ENCODE measurements around the gene OXCT1.

The OXCT1 gene

DNA sequence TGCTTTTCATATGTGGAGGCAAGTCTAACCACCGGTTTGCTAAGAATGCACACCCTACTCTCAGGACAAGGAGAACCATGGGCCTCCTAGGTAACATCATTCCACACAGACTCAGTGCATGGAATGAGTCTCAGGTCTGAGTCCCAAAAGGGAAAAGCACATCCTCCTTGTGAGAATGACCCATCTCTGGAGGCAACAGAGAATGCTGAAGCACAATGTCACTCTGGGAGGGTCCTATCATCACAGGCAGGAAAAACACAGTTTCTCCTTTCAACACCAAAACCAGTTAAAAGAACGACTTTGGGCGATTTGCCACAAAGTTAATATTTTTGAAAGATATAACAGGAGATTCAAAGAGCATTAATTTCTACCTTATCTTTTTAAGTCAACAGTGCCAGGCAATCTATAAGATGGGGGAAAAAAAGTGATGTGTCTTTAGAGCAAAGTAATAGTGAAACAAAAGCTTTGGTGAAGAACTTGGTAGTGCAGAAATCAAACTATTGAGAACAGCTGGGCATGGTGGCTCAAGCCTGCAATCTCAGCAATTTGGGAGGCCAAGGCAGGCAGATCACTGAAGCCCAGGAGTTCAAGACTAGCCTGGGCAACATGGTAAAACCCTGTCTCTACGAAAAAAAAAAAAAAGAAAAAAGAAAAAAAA, 97.3 kb downstream of the OXCT1 start:
- Histone ChIP-seq H3K9ac (ENCODE audit: low read depth, low read length) (no peak overlapping the region), H3K27ac (ENCODE audit: low read depth, low read length) (no peak overlapping the region), H3K4me3 (ENCODE audit: low read length) (no peak overlapping the region), H3K27me3 (ENCODE audit: insufficient read depth, low read length) (no peaks in the 10 kb centered on the region), H3K4me1 (ENCODE audit: insufficient read depth, low read length) (0 out of 2 replicates have a peak, but pooled peaks cover 9% of the 10 kb centered on the region), H3K9me3 (ENCODE audit: insufficient read depth, low read depth, low read length) (no peaks in the 10 kb centered on the region), H3K36me3 (ENCODE audit: insufficient read depth, low read length) (no peaks in the 10 kb centered on the region)
- 93% methylated on average over 4 of the region's 4 CpGs for WGBS

DNA sequence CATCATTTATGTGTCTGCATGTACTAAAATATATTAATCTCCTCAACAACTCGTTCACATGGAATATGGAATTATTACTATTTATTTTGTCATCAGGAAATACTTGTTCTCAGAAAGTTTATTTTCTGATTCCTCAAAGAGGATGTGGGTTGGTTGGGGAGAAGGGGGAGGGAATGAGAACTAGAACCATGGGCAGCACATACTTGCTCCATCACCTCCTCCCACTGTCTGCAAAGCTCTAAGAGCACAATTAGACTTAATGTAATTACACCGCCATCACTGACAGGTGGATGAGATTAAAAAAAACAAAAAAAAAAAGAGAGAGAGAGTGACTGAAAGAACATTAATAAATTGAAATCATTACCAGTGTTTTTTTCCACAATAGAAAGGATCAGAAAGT, 98.2 kb downstream of the OXCT1 start:
- no peaks in the 10 kb centered on the region for H3K36me3 ChIP-seq (ENCODE audit: insufficient read depth, low read length)
- no peak overlapping the region for H3K27ac ChIP-seq (ENCODE audit: low read depth, low read length)
- no peak overlapping the region for H3K4me3 ChIP-seq (ENCODE audit: low read length)
- H3K9me3 ChIP-seq (ENCODE audit: insufficient read depth, low read depth, low read length): no peaks in the 10 kb centered on the region
- H3K27me3 ChIP-seq (ENCODE audit: insufficient read depth, low read length): no peaks in the 10 kb centered on the region
- no peak overlapping the region for H3K9ac ChIP-seq (ENCODE audit: low read depth, low read length)
- 0 out of 2 replicates have a peak, but pooled peaks cover 9% of the 10 kb centered on the region for H3K4me1 ChIP-seq (ENCODE audit: insufficient read depth, low read length)
- WGBS: no CpG with 5 or more reads among the region's 2 CpGs

DNA sequence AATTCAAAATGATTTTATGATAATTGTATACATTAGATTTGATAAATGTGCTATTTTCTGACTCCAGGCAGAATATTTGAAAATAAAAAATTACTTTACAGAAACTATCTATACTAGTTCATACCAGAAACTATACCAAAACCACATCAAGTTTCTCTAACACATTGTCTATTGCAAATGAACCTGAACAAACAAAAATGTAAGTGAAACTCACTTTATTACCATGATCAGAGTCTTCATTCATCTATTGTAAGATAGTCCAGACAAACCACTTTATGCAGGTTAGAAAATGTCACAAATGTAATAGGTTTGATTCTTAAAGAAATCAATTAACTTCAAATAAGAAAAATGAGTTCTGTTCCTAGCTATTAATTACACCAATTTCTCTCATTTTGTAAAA, 99.4 kb downstream of the OXCT1 start:
- Histone ChIP-seq H3K27me3 (ENCODE audit: insufficient read depth, low read length) (no peaks in the 10 kb centered on the region), H3K9me3 (ENCODE audit: insufficient read depth, low read depth, low read length) (no peaks in the 10 kb centered on the region), H3K36me3 (ENCODE audit: insufficient read depth, low read length) (no peaks in the 10 kb centered on the region), H3K4me3 (ENCODE audit: low read length) (no peak overlapping the region), H3K27ac (ENCODE audit: low read depth, low read length) (no peak overlapping the region), H3K4me1 (ENCODE audit: insufficient read depth, low read length) (0 out of 2 replicates have a peak, but pooled peaks cover 5% of the 10 kb centered on the region), H3K9ac (ENCODE audit: low read depth, low read length) (no peak overlapping the region)

DNA sequence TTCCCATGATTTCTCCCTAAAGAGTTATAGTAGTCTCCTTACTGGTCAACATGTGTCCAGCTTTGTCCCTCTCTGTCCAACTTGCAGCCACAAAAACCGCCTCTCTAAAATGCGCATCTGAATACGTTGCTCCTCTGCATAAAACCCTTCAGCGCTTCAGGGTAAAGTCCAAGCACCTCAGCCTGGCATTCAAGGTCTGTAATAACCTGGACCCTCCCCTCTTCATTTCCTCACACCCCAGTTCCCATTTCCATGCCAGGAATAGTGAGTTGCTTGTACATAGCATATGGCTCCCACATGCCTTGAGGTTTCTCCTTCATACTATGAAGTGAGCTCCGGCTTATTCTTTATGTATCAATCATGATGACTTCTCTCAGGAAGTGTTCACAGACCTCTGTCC, 101.5 kb downstream of the OXCT1 start:
- H3K27me3 ChIP-seq (ENCODE audit: insufficient read depth, low read length): no peaks in the 10 kb centered on the region
- H3K27ac ChIP-seq (ENCODE audit: low read depth, low read length): no peak overlapping the region
- H3K36me3 ChIP-seq (ENCODE audit: insufficient read depth, low read length): no peaks in the 10 kb centered on the region
- 94% methylated on average over 5 of the region's 5 CpGs for WGBS
- H3K9me3 ChIP-seq (ENCODE audit: insufficient read depth, low read depth, low read length): no peaks in the 10 kb centered on the region
- no peaks in the 10 kb centered on the region for H3K4me1 ChIP-seq (ENCODE audit: insufficient read depth, low read length)
- no peak overlapping the region for H3K9ac ChIP-seq (ENCODE audit: low read depth, low read length)
- H3K4me3 ChIP-seq (ENCODE audit: low read length): no peak overlapping the region

DNA sequence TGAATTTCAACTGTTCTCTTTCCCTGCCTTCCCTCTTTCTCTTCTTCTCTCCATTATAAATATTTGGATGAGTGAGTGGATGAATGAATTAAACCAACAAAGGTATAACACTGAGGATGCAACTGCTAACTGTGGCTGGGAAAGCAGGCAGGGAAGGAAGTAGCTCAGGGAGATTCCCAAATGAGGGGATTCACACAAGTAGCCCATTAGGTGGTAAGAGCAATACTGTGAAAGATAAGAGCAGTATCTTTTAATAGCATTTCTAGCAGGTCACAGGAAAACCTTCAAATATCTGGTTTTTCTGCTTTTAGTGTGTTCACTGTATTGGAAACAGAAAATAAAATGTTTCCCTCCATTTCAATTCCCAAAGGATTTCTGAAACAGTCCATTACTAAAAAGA, 105.6 kb downstream of the OXCT1 start:
- Histone ChIP-seq H3K27ac (ENCODE audit: low read depth, low read length) (no peak overlapping the region), H3K36me3 (ENCODE audit: insufficient read depth, low read length) (peaks cover 9% of the 10 kb centered on the region; the same call in 1 of the 2 replicates), H3K4me1 (ENCODE audit: insufficient read depth, low read length) (no peaks in the 10 kb centered on the region), H3K9me3 (ENCODE audit: insufficient read depth, low read depth, low read length) (no peaks in the 10 kb centered on the region), H3K27me3 (ENCODE audit: insufficient read depth, low read length) (no peaks in the 10 kb centered on the region), H3K4me3 (ENCODE audit: low read length) (no peak overlapping the region), H3K9ac (ENCODE audit: low read depth, low read length) (no peak overlapping the region)

DNA sequence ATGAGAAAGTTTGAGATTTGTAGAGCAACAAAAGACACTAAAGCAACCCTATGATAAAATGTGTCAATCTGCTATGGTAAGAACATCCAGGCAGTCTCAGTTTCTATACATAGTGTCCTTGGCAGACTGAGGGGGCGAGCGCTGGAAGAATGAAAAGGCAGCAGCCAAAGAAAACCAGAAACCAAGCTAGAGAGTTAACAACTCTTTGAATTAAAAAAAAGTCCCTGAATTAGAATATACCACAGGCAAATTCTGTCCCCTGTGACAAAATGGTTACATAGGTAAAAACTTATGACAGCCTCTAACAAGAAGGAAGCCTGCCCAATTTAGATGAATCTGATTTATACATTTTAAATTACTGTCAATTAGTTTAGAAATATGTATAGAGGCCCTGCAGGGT, 106.7 kb downstream of the OXCT1 start:
- Histone ChIP-seq H3K27ac (ENCODE audit: low read depth, low read length) (no peak overlapping the region), H3K36me3 (ENCODE audit: insufficient read depth, low read length) (peaks cover 9% of the 10 kb centered on the region; the same call in 1 of the 2 replicates), H3K9me3 (ENCODE audit: insufficient read depth, low read depth, low read length) (no peaks in the 10 kb centered on the region), H3K4me1 (ENCODE audit: insufficient read depth, low read length) (no peaks in the 10 kb centered on the region), H3K4me3 (ENCODE audit: low read length) (no peak overlapping the region), H3K9ac (ENCODE audit: low read depth, low read length) (no peak overlapping the region), H3K27me3 (ENCODE audit: insufficient read depth, low read length) (no peaks in the 10 kb centered on the region)
- WGBS: 95% methylated on average over 2 of the region's 2 CpGs

DNA sequence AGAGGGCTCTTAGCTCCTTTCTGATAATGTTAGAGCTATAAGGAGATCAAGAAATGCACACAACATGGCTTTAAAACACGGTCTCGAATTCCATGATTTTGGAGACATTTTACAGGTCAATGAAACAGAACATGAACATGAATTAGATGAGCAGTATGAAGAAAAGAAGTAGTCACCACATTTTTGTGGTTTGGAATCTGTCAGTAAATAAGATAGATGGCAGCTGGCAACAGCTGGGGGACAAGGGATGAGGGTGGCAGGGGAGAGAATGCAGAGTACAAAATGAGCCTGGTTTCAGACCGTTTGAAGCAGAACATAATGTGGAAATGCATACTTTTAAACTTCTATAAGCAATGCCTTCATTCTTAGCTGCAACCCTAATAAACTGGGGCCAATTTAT, 107.1 kb downstream of the OXCT1 start:
- 89% methylated on average over 3 of the region's 3 CpGs for WGBS
- Histone ChIP-seq H3K36me3 (ENCODE audit: insufficient read depth, low read length) (peaks cover 10% of the 10 kb centered on the region; the same call in 1 of the 2 replicates), H3K9me3 (ENCODE audit: insufficient read depth, low read depth, low read length) (no peaks in the 10 kb centered on the region), H3K27ac (ENCODE audit: low read depth, low read length) (no peak overlapping the region), H3K4me3 (ENCODE audit: low read length) (no peak overlapping the region), H3K9ac (ENCODE audit: low read depth, low read length) (no peak overlapping the region), H3K4me1 (ENCODE audit: insufficient read depth, low read length) (no peaks in the 10 kb centered on the region), H3K27me3 (ENCODE audit: insufficient read depth, low read length) (no peaks in the 10 kb centered on the region)

DNA sequence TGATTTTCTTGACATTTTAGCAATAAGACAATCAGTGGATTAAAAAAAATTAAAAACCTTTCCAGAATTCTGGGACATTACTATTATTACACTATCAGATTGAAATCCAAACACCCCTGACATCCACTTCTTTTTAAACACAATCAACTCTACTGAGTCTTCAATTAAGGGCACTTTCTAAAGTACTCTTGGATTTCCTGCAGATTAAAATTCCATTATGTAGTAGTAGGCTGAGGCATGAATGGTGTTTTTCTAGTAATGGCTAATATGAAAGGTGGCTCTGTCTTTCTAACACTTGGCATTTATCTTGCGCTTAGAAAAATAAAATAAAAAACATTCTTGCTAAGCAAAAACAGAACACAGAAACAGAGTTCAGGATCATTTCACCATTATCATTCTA, 107.8 kb downstream of the OXCT1 start:
- Histone ChIP-seq H3K9ac (ENCODE audit: low read depth, low read length) (no peak overlapping the region), H3K36me3 (ENCODE audit: insufficient read depth, low read length) (peaks cover 13% of the 10 kb centered on the region; the same call in 1 of the 2 replicates), H3K27me3 (ENCODE audit: insufficient read depth, low read length) (no peaks in the 10 kb centered on the region), H3K4me1 (ENCODE audit: insufficient read depth, low read length) (no peaks in the 10 kb centered on the region), H3K27ac (ENCODE audit: low read depth, low read length) (no peak overlapping the region), H3K9me3 (ENCODE audit: insufficient read depth, low read depth, low read length) (no peaks in the 10 kb centered on the region), H3K4me3 (ENCODE audit: low read length) (no peak overlapping the region)
- whole genome bisulfite sequencing: 97% methylated on average over 1 of the region's 1 CpG

DNA sequence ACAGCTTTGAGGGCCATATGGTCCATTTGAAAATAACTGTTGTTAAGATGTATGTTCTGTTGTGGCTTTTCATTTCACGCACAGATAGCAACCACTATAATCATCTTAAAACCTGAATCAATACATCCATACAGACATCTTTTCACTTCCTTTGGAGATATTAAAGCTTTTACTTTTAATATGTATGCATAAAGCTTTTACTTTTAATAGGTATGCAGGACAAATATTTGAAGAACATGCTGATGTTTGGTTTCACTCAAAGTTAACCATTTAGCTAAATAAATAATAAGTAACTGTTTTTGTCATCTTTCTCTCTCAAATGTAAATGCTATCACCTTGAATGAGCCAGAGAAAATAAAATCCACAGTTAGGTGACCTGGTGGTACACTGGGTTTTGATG, 108.6 kb downstream of the OXCT1 start:
- Histone ChIP-seq H3K9ac (ENCODE audit: low read depth, low read length) (no peak overlapping the region), H3K27ac (ENCODE audit: low read depth, low read length) (no peak overlapping the region), H3K27me3 (ENCODE audit: insufficient read depth, low read length) (no peaks in the 10 kb centered on the region), H3K9me3 (ENCODE audit: insufficient read depth, low read depth, low read length) (no peaks in the 10 kb centered on the region), H3K36me3 (ENCODE audit: insufficient read depth, low read length) (peaks cover 13% of the 10 kb centered on the region; the same call in 1 of the 2 replicates), H3K4me3 (ENCODE audit: low read length) (no peak overlapping the region), H3K4me1 (ENCODE audit: insufficient read depth, low read length) (no peaks in the 10 kb centered on the region)
- WGBS: no CpG with 5 or more reads among the region's 1 CpG

DNA sequence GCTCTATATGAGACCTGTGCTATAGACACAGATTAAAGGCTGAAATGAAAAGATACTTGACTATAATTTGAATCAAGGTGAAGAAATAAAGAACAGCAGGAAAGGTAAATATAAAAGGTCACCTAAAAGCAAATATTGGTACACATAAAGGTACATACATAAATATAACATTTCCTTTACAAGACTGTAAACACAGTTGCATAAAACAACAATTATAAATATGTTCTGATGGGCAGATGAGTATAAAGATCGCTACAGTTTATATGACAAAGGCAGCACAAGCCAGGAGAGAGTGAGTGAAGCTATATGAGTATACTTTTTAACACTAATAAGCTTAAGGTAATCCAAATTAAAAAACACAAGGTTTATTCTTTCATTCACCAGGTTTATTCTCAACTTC, 114.5 kb downstream of the OXCT1 start:
- no CpG with 5 or more reads among the region's 1 CpG for WGBS
- Histone ChIP-seq H3K9me3 (ENCODE audit: insufficient read depth, low read depth, low read length) (no peaks in the 10 kb centered on the region), H3K36me3 (ENCODE audit: insufficient read depth, low read length) (peaks cover 4% of the 10 kb centered on the region; the same call in 1 of the 2 replicates)

DNA sequence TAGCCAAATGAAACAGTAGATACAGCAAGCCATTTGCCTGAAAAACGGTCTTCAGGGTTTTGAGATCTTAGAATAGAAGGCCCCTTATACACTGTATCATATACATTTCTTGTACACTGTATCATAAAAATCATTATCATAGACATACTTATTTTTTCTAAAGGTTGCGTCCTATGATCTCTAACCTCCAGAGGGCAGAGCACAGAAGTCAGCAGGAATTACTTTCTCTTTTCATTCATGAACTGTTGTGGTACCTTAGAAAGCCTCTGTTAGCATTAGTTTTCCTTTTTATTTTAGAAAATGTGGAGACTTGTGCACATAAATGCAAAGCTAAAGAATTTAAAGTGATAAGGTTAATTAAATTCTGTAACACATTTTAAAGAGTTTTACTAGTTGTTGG, 115.4 kb downstream of the OXCT1 start:
- Histone ChIP-seq H3K27ac (ENCODE audit: low read depth, low read length) (no peak overlapping the region), H3K4me1 (ENCODE audit: insufficient read depth, low read length) (peaks cover 3% of the 10 kb centered on the region; the same call in 1 of the 2 replicates), H3K9me3 (ENCODE audit: insufficient read depth, low read depth, low read length) (no peaks in the 10 kb centered on the region), H3K27me3 (ENCODE audit: insufficient read depth, low read length) (no peaks in the 10 kb centered on the region), H3K9ac (ENCODE audit: low read depth, low read length) (no peak overlapping the region), H3K36me3 (ENCODE audit: insufficient read depth, low read length) (peaks cover 4% of the 10 kb centered on the region; the same call in 1 of the 2 replicates), H3K4me3 (ENCODE audit: low read length) (no peak overlapping the region)
- 90% methylated on average over 2 of the region's 2 CpGs for WGBS

More for the DNA sequence above, 114.5 kb downstream of the OXCT1 start:
- Histone ChIP-seq H3K27me3 (ENCODE audit: insufficient read depth, low read length) (no peaks in the 10 kb centered on the region), H3K9ac (ENCODE audit: low read depth, low read length) (no peak overlapping the region), H3K27ac (ENCODE audit: low read depth, low read length) (no peak overlapping the region), H3K4me3 (ENCODE audit: low read length) (no peak overlapping the region), H3K4me1 (ENCODE audit: insufficient read depth, low read length) (no peaks in the 10 kb centered on the region)

DNA sequence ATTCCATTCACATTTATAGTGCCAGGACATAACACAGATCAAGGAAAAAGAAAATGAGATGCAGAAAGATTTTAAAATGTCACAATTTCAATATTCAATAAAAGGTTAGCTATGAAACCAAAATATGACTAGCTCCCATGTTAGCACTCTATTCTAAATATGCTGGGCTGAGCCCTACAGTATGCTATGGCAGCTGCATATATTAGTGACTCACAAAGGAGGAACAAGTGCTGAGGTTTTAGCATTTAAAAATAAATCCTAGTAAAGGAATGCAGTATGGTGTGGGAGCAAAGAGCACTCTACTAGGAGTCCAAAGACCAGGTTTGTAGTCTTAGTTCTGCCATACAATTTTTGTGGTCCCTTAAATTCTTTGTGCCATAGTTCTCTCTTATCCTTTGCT, 118.4 kb downstream of the OXCT1 start:
- no peaks in the 10 kb centered on the region for H3K9me3 ChIP-seq (ENCODE audit: insufficient read depth, low read depth, low read length)
- H3K27me3 ChIP-seq (ENCODE audit: insufficient read depth, low read length): no peaks in the 10 kb centered on the region
- peaks cover 4% of the 10 kb centered on the region; the same call in 1 of the 2 replicates for H3K36me3 ChIP-seq (ENCODE audit: insufficient read depth, low read length)
- H3K27ac ChIP-seq (ENCODE audit: low read depth, low read length): no peak overlapping the region
- no peak overlapping the region for H3K4me3 ChIP-seq (ENCODE audit: low read length)
- H3K9ac ChIP-seq (ENCODE audit: low read depth, low read length): no peak overlapping the region
- peaks cover 3% of the 10 kb centered on the region; the same call in 1 of the 2 replicates for H3K4me1 ChIP-seq (ENCODE audit: insufficient read depth, low read length)

Data from HUES64 (cell line).